Brain microvascular endothelial cell (primary cell): ENCODE measurements around the gene CAMTA1.
A peak's percentile ranks its signal among the peaks of the same experiment; 100 is the strongest.

Experiments used
- DNase-seq: peaks from one replicate; pipeline ENCODE4 v3.0.0-alpha.2; 2020
- H3K27ac ChIP-seq: fragments of 250-450 bp; sonication (Bioruptor Pico); 2 replicates; pipeline ENCODE4 v1.5.1; 2020; ENCODE audit warnings: mild to moderate bottlenecking, moderate library complexity
- H3K27me3 ChIP-seq: fragments of 250-450 bp; sonication (Bioruptor Pico); replicated peaks from 2 replicates; pipeline ENCODE4 v1.5.1; 2020; ENCODE audit warnings: mild to moderate bottlenecking
- H3K36me3 ChIP-seq: fragments of 250-450 bp; sonication (Bioruptor Pico); replicated peaks from 2 replicates; pipeline ENCODE4 v1.5.1; 2020; ENCODE audit warnings: mild to moderate bottlenecking
- H3K4me3 ChIP-seq: 2 replicates; pipeline ENCODE4 v1.5.1; 2011; ENCODE audit warnings: low read depth, mild to moderate bottlenecking, control low read depth, low read length, moderate library complexity
- in situ Hi-C: cut with HindIII; loops from 2 replicates; pipeline ENCODE4 v1.10.0; 2017; ENCODE audit warnings: low sequenced_read_pairs, low pct_ligation_motif_present
- TF ChIP-seq, protein P1 (sequence below): IDR thresholded peaks from 2 replicates; pipeline ENCODE4 v1.5.1; 2011; ENCODE audit warnings: low read depth, mild to moderate bottlenecking, moderate library complexity, low read length, control low read depth, inconsistent platforms; ENCODE audit errors: missing control alignments

CAMTA1 gene

DNA sequence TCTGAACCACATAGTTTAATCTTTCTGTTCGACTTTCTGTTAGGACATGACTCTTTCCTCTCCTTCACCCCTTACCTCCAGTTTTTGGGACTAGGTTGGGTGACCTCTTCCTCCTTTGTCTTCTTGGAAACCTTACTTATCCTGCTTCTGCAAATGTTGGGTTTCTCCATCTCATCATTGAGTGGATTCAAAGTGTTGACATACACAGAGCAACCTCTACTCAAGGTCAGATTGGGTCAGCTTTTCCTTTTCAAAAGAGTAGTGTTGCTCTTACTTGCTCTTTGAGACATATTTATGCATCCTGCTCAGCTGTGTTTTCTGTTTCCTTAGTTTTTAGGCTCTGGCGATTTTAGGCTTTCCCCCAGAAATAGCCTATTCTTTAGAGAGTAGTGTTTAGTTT lies 3.7 kb downstream of the CAMTA1 start:
- TF ChIP-seq, protein P1, sequence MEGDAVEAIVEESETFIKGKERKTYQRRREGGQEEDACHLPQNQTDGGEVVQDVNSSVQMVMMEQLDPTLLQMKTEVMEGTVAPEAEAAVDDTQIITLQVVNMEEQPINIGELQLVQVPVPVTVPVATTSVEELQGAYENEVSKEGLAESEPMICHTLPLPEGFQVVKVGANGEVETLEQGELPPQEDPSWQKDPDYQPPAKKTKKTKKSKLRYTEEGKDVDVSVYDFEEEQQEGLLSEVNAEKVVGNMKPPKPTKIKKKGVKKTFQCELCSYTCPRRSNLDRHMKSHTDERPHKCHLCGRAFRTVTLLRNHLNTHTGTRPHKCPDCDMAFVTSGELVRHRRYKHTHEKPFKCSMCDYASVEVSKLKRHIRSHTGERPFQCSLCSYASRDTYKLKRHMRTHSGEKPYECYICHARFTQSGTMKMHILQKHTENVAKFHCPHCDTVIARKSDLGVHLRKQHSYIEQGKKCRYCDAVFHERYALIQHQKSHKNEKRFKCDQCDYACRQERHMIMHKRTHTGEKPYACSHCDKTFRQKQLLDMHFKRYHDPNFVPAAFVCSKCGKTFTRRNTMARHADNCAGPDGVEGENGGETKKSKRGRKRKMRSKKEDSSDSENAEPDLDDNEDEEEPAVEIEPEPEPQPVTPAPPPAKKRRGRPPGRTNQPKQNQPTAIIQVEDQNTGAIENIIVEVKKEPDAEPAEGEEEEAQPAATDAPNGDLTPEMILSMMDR, result no peak
- no peaks in the 10 kb centered on the region for H3K27me3 ChIP-seq
- no peak overlapping the region for H3K4me3 ChIP-seq
- no peaks in the 10 kb centered on the region for H3K36me3 ChIP-seq
- DNase-seq, result no peak
- in situ Hi-C loops, result no loop called here
- H3K27ac ChIP-seq, result no peak overlapping the region

DNA sequence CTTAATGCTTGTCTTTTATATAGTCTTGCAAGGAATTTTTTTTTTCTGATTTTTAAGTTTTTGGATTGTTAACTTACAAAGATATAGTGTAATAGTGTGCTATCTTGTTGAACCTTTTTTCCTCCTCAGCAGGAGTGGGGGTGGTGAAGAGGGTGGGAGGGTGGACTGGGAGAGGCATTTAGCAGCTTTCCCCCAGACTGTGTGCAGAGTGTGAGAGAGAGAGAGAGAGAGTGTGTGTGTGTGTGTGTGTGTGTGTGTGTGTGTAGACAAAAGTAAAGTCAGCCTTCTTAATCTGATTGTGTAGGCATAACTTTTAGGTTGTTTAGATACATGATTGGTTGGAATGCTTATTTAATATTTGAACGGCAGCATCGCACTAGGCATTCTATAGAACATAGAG lies 4.9 kb downstream of the CAMTA1 start:
- no peak overlapping the region for H3K27ac ChIP-seq
- TF ChIP-seq, protein P1, result no peak
- H3K27me3 ChIP-seq, result no peaks in the 10 kb centered on the region
- no peak for DNase-seq
- H3K36me3 ChIP-seq, result no peaks in the 10 kb centered on the region
- in situ Hi-C loops, result no loop called here
- no peak overlapping the region for H3K4me3 ChIP-seq

DNA sequence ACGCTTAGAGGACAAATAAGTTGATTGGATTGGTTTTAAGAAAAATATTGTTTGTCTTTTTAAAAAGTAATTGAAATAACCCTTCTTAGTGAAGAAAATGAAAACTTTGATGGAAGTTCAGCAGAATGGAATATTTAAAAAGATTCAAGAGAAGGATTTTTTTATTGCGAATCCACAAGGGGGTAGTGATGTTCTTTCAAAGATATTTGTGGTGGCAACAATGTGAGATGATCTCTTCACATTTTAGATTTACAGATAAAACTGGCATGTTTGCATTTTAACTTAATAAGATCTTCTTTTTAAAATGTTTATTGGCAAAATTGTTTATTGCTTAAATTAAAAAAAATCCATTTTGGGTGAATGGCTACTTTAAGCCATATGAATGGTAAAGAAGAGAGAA lies 8.9 kb downstream of the CAMTA1 start:
- Histone ChIP-seq H3K36me3 (no peaks in the 10 kb centered on the region), H3K27me3 (no peaks in the 10 kb centered on the region), H3K4me3 (no peak overlapping the region), H3K27ac (no peak overlapping the region)
- DNase-seq, result no peak
- in situ Hi-C loops, result no loop called here
- TF ChIP-seq, protein P1, result peak; percentile 13

DNA sequence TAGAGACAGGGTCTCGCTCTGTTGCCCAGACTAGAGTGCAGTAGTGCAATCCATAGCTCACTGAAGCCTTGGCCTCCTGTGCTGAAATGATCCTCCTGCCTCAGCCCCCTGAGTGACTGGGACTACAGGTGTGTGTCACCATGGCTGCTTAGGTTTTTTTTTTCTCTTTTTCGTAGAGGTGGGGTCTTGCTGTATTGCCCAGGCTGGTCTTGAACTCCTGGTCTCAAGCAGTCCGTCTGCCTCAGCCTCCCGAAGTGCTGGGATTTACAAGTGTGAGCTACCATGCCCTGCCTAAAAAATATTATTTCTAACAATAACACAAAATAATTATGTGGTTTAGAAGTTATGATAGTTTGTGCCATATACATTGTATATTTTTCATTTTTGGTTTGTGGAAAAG lies 9.9 kb downstream of the CAMTA1 start:
- H3K27ac ChIP-seq, result peak overlapping the region; percentile 66
- DNase-seq, result no peak
- no peaks in the 10 kb centered on the region for H3K27me3 ChIP-seq
- in situ Hi-C loops, result no loop called here
- TF ChIP-seq, protein P1, result no peak
- no peaks in the 10 kb centered on the region for H3K36me3 ChIP-seq
- H3K4me3 ChIP-seq, result no peak overlapping the region

DNA sequence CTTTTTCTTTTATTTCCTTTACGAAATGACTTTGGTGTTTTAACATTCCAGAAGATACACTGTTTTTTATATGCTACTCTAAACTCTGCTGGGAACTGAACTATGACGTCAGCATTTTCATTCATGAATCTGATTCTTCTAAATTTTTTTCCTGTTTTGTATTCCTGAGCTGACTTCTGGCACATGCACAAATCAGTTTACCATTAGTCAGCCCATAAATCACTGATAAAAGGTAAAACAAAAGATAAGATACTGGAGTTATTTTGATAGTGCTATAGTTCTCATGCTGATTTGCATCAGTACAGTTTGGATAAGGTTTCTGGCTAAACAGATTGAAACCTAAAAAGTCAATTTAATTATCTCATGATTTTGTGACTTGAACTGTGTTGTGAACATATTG lies 10.4 kb downstream of the CAMTA1 start:
- in situ Hi-C loops, result no loop called here
- TF ChIP-seq, protein P1, result no peak
- no peak overlapping the region for H3K4me3 ChIP-seq
- peak; percentile 84 for DNase-seq
- H3K27me3 ChIP-seq, result no peaks in the 10 kb centered on the region
- no peaks in the 10 kb centered on the region for H3K36me3 ChIP-seq
- H3K27ac ChIP-seq, result peak overlapping the region; percentile 66

DNA sequence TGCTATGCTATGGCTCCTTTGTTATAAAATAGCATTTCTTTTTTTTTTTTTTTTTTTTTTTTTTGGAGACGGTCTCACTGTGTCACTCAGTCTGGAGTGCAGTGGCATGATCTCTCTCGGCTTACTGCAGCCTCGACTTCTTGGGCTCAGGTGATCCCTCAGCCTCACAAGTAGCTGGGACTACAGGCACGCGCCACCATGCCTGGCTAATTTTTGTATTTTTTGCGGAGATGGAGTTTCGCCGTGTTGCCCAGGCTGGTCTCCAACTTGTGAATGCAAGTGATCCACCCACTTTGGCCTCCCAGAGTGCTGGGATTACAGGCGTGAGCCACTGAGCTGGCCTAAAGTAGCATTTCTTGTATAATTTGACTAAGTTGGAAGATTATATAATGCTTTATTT lies 10.8 kb downstream of the CAMTA1 start:
- TF ChIP-seq, protein P1, result no peak
- H3K4me3 ChIP-seq, result no peak overlapping the region
- H3K27ac ChIP-seq, result peak overlapping the region; percentile 66
- in situ Hi-C loops, result no loop called here
- no peaks in the 10 kb centered on the region for H3K27me3 ChIP-seq
- DNase-seq, result no peak
- H3K36me3 ChIP-seq, result no peaks in the 10 kb centered on the region
